ENCODE measurements around the gene RAD51AP2. TPM values are rescaled to one million over a fixed set of nuclear protein-coding genes. Genes with fewer than 3 reads are reported as not detected.

RAD51AP2 gene
- polyA plus RNA-seq, 3 donors, result not detected

- Histone ChIP-seq H3K36me3 (replicated peaks in 1 of 2; ENCODE audit: control insufficient read depth in 1 of 2, insufficient read depth in 2 of 2, low read length in 2 of 2) (no peaks in the 10 kb centered on the region), H3K79me2 (ENCODE audit: insufficient read depth, low read length) (no peaks in the 10 kb centered on the region), H3K27me3 (ENCODE audit: control insufficient read depth in 2 of 2, insufficient read depth in 2 of 2, low read length in 2 of 2) (peaks cover 14 to 31% of the 10 kb centered on the region in 2 donors), H2AFZ (ENCODE audit: insufficient read depth, low read depth, low read length, poor library complexity, severe bottlenecking) (no peak overlapping the region), H3K4me3 (replicated peaks in 1 of 3; ENCODE audit: low read depth in 2 of 3, low read length in 3 of 3) (no peak overlapping the region), H4K20me1 (ENCODE audit: insufficient read depth, low read length) (no peaks in the 10 kb centered on the region), H3K9ac (ENCODE audit: insufficient read depth, low read length, poor library complexity, severe bottlenecking) (no peak overlapping the region), H3K9me3 (replicated peaks in 1 of 2; ENCODE audit: control insufficient read depth in 1 of 2, insufficient read depth in 1 of 2, low read length in 2 of 2) (no peaks in the 10 kb centered on the region), H3K4me1 (ENCODE audit: control insufficient read depth in 1 of 2, insufficient read depth in 2 of 2, low read length in 2 of 2) (no peaks in the 10 kb centered on the region), H3K27ac (ENCODE audit: low read depth in 1 of 2, low read length in 2 of 2) (no peak overlapping the region), H3K4me2 (replicated peaks; ENCODE audit: extremely low read depth, low read length, poor library complexity, severe bottlenecking) (no peak overlapping the region)
- DNase-seq, result no peak
- peaks cover 11 to 19% (median 18%) of the 10 kb centered on the region in 3 donors for H3K27me3 Mint-ChIP-seq (ENCODE audit: low read depth in 3 of 3)
- no peaks in the 10 kb centered on the region for H3K4me1 Mint-ChIP-seq
- TF ChIP-seq, protein P1, sequence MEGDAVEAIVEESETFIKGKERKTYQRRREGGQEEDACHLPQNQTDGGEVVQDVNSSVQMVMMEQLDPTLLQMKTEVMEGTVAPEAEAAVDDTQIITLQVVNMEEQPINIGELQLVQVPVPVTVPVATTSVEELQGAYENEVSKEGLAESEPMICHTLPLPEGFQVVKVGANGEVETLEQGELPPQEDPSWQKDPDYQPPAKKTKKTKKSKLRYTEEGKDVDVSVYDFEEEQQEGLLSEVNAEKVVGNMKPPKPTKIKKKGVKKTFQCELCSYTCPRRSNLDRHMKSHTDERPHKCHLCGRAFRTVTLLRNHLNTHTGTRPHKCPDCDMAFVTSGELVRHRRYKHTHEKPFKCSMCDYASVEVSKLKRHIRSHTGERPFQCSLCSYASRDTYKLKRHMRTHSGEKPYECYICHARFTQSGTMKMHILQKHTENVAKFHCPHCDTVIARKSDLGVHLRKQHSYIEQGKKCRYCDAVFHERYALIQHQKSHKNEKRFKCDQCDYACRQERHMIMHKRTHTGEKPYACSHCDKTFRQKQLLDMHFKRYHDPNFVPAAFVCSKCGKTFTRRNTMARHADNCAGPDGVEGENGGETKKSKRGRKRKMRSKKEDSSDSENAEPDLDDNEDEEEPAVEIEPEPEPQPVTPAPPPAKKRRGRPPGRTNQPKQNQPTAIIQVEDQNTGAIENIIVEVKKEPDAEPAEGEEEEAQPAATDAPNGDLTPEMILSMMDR (IDR thresholded peaks at IDR 0.05), result no peak
- intact Hi-C loops (cut with micrococcal nuclease), result no loop called here
- H3K9me3 Mint-ChIP-seq, result peaks cover 0 to 4% (median 0%) of the 10 kb centered on the region in 7 donors
- H3K4me3 Mint-ChIP-seq, result no peak overlapping the region
- no CpG with 5 or more reads among the region's 2 CpGs for WGBS (ENCODE audit: insufficient coverage)
- no peak overlapping the region for H3K27ac Mint-ChIP-seq
- no peaks in the 10 kb centered on the region for H3K36me3 Mint-ChIP-seq
These were observed 29.0 kb upstream of the RAD51AP2 start for GRCh38 chr2:17547237-17547636.

DNA sequence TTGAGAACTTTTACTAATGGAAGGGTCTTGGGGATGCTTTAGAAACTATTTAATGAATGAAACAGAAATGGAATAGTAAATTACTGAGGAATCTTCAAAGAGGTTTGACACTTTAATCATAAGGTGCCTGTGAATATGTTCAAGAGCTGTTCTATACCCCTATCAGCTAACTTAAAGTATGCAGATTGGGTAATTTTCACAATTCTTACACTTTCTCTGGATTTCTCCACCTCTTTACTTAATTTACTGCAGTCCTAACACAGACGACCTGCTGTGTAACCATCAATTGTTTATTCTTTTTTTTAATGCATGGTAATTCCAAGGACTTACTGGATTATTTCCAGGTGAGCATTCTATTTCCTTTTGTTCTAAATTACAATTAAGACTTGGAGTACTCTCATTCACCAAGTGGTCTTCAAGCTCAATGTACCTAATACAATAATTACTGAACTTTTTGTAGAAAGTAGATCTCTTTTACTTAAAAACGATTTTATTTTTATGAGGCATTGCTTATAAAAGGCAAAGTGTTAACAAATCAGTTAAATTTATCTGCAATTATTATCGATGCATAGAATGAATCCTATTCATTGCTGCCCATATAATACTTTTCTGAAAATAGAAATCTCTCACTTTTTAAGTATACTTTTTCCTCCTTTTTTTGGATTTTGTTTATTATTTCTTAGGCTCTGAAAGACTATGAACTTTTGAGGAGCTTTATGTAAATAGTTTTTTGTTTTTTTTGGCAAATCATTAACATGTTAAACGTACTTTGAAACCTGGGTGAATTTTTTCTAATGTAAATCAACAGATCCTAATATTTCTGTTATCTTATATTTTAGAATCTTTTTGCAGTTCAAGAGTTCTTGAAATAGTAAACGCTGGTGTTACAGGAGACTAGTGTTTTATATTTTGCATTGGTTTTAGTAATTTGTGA is 27.7 kb upstream of the RAD51AP2 start:
- H3K9ac ChIP-seq (ENCODE audit: insufficient read depth, low read length, poor library complexity, severe bottlenecking), result no peak overlapping the region
- no peaks in the 10 kb centered on the region for H3K36me3 ChIP-seq (replicated peaks in 1 of 2; ENCODE audit: control insufficient read depth in 1 of 2, insufficient read depth in 2 of 2, low read length in 2 of 2)
- no peak overlapping the region for H3K27ac Mint-ChIP-seq
- no peak overlapping the region for H3K27ac ChIP-seq (ENCODE audit: low read depth in 1 of 2, low read length in 2 of 2)
- no peak overlapping the region for H3K4me3 ChIP-seq (replicated peaks in 1 of 3; ENCODE audit: low read depth in 2 of 3, low read length in 3 of 3)
- H3K4me1 ChIP-seq (ENCODE audit: control insufficient read depth in 1 of 2, insufficient read depth in 2 of 2, low read length in 2 of 2), result no peaks in the 10 kb centered on the region
- WGBS (ENCODE audit: insufficient coverage), result no CpG with 5 or more reads among the region's 5 CpGs
- no peak overlapping the region for H2AFZ ChIP-seq (ENCODE audit: insufficient read depth, low read depth, low read length, poor library complexity, severe bottlenecking)
- H3K4me3 Mint-ChIP-seq, result no peak overlapping the region
- H3K9me3 Mint-ChIP-seq, result peaks cover 0 to 5% (median 4%) of the 10 kb centered on the region in 7 donors
- H3K36me3 Mint-ChIP-seq, result no peaks in the 10 kb centered on the region
- H3K79me2 ChIP-seq (ENCODE audit: insufficient read depth, low read length), result no peaks in the 10 kb centered on the region
- H3K4me2 ChIP-seq (replicated peaks; ENCODE audit: extremely low read depth, low read length, poor library complexity, severe bottlenecking), result no peak overlapping the region
- no peaks in the 10 kb centered on the region for H3K4me1 Mint-ChIP-seq
- DNase-seq, result no peak
- peaks cover 0 to 7% of the 10 kb centered on the region in 2 donors for H3K9me3 ChIP-seq (replicated peaks in 1 of 2; ENCODE audit: control insufficient read depth in 1 of 2, insufficient read depth in 1 of 2, low read length in 2 of 2)
- TF ChIP-seq, protein P1 (IDR thresholded peaks at IDR 0.05), result no peak
- H4K20me1 ChIP-seq (ENCODE audit: insufficient read depth, low read length), result no peaks in the 10 kb centered on the region
- H3K27me3 Mint-ChIP-seq (ENCODE audit: low read depth in 3 of 3), result peaks cover 23 to 29% (median 28%) of the 10 kb centered on the region in 3 donors
- intact Hi-C loops (cut with micrococcal nuclease), result no loop called here
- H3K27me3 ChIP-seq (ENCODE audit: control insufficient read depth in 2 of 2, insufficient read depth in 2 of 2, low read length in 2 of 2), result peaks cover 27 to 43% of the 10 kb centered on the region in 2 donors

Data from CD14-positive monocyte (primary cell).